SK-N-SH (cell line): Measurements from ENCODE around the gene ACACB.

Source experiments
- CTCF ChIP-seq: fragments of 200-600 bp; sonication (generic); IDR thresholded peaks from 2 replicates; pipeline ENCODE4 v1.6.1; 2017; ENCODE audit warnings: antibody characterized with exemption, mild to moderate bottlenecking, moderate library complexity
- NFIC ChIP-seq: IDR thresholded peaks from 2 replicates; pipeline ENCODE4 v1.4.0; 2012; ENCODE audit warnings: borderline replicate concordance
- REST ChIP-seq: IDR thresholded peaks from 2 replicates; pipeline ENCODE4 v1.6.1; 2012; ENCODE audit warnings: mild to moderate bottlenecking, low read depth, low read length, moderate library complexity

- no peak for TF ChIP-seq REST
- no peak for TF ChIP-seq NFIC
- TF ChIP-seq CTCF = no peak
These were observed 85.1 kb downstream of the ACACB start for GRCh38 chr12:109201496-109201885.
